Measurements from ENCODE around the gene CCDC192. TPM values are rescaled to one million over a fixed set of nuclear protein-coding genes. Genes with fewer than 3 reads are reported as not detected.

The CCDC192 gene
- total RNA-seq, 1 experiment from 2014 or later = 0.52 TPM

GRCh38 chr5:127893232-127893631, 190.0 kb downstream of the CCDC192 start (continued):
- TF ChIP-seq, protein P1, sequence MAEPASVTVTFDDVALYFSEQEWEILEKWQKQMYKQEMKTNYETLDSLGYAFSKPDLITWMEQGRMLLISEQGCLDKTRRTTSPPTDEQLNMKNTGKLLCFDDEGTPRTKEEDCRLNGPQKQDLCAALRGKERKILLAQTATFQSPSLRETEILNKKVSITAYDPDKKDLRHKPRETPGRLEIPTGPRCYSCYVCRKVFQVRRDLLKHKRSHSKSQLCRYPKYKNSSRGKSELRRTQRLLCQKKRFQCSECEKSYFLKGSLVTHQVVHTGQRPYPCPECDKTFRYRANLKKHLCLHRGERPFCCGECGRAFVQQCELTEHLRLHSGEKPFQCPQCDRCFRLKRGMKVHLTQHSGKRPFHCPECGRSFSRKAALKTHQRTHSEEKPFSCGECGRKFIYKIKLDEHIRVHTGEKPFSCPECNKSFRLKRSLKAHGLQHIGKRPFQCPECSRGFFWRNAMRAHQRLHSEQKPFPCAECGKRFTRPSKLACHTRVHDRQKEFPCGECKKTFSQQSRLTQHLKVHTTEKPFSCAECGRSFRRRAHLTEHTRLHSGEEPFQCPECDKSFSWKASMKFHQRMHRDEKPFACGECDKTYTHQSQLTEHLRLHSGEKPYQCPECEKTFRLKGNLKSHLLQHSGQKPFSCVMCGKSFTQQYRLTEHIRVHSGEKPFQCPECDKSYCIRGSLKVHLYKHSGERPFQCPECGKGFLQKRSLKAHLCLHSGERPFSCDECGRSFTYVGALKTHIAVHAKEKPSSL (CRISPR knock-in tag; conservative IDR thresholded peaks at IDR 0.05) = no peak
- TF ChIP-seq, protein P2, sequence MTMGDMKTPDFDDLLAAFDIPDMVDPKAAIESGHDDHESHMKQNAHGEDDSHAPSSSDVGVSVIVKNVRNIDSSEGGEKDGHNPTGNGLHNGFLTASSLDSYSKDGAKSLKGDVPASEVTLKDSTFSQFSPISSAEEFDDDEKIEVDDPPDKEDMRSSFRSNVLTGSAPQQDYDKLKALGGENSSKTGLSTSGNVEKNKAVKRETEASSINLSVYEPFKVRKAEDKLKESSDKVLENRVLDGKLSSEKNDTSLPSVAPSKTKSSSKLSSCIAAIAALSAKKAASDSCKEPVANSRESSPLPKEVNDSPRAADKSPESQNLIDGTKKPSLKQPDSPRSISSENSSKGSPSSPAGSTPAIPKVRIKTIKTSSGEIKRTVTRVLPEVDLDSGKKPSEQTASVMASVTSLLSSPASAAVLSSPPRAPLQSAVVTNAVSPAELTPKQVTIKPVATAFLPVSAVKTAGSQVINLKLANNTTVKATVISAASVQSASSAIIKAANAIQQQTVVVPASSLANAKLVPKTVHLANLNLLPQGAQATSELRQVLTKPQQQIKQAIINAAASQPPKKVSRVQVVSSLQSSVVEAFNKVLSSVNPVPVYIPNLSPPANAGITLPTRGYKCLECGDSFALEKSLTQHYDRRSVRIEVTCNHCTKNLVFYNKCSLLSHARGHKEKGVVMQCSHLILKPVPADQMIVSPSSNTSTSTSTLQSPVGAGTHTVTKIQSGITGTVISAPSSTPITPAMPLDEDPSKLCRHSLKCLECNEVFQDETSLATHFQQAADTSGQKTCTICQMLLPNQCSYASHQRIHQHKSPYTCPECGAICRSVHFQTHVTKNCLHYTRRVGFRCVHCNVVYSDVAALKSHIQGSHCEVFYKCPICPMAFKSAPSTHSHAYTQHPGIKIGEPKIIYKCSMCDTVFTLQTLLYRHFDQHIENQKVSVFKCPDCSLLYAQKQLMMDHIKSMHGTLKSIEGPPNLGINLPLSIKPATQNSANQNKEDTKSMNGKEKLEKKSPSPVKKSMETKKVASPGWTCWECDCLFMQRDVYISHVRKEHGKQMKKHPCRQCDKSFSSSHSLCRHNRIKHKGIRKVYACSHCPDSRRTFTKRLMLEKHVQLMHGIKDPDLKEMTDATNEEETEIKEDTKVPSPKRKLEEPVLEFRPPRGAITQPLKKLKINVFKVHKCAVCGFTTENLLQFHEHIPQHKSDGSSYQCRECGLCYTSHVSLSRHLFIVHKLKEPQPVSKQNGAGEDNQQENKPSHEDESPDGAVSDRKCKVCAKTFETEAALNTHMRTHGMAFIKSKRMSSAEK (CRISPR knock-in tag; IDR thresholded peaks at IDR 0.05; ENCODE audit: borderline replicate concordance) = no peak
- TF ChIP-seq, protein P3, sequence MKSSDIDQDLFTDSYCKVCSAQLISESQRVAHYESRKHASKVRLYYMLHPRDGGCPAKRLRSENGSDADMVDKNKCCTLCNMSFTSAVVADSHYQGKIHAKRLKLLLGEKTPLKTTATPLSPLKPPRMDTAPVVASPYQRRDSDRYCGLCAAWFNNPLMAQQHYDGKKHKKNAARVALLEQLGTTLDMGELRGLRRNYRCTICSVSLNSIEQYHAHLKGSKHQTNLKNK (CRISPR knock-in tag; IDR thresholded peaks at IDR 0.05) = no peak
- no peak for TF ChIP-seq ZNF396 (CRISPR knock-in tag; IDR thresholded peaks at IDR 0.05; ENCODE audit: borderline replicate concordance)

DNA sequence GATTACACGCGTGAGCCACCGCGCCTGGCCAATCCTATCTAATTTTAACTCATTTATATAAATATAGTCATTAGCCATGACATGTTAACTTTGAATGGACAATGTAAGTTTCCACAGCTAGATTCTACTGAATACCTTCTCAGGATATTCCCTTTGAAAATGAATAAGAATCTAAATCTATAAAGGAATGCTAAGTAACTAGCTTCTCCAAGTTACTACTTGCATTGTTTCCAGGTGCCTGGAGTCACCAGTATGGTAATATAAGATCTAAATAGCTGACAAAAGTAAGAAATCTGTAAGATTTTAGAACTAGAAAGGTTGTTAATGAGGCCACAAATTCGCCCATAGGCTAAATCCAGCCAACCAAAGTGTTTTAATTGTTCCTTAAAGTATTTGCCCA, 191.3 kb downstream of the CCDC192 start:
- CTCF ChIA-PET = interaction anchor here (0.9 kb wide), 1 partner anchor 16 kb away, joined by 4 read pairs; no protein-coding TSS in a partner anchor
- no peaks in the 10 kb centered on the region for H3K27me3 Mint-ChIP-seq (ENCODE audit: low read depth)
- H3K27ac Mint-ChIP-seq = no peak overlapping the region
- 0 out of 2 replicates have a peak, but pooled peaks cover 4% of the 10 kb centered on the region for H3K4me1 Mint-ChIP-seq
- no peak overlapping the region for H3K4me3 Mint-ChIP-seq
- POLR2A ChIA-PET = no interaction called here
- DNase-seq (ENCODE audit: low spot score) (no peak), ATAC-seq (no peak)
- H3K36me3 Mint-ChIP-seq = no peaks in the 10 kb centered on the region
- no peak for TF ChIP-seq SP1 (CRISPR knock-in tag; conservative IDR thresholded peaks at IDR 0.05)
- TF ChIP-seq, protein P4, sequence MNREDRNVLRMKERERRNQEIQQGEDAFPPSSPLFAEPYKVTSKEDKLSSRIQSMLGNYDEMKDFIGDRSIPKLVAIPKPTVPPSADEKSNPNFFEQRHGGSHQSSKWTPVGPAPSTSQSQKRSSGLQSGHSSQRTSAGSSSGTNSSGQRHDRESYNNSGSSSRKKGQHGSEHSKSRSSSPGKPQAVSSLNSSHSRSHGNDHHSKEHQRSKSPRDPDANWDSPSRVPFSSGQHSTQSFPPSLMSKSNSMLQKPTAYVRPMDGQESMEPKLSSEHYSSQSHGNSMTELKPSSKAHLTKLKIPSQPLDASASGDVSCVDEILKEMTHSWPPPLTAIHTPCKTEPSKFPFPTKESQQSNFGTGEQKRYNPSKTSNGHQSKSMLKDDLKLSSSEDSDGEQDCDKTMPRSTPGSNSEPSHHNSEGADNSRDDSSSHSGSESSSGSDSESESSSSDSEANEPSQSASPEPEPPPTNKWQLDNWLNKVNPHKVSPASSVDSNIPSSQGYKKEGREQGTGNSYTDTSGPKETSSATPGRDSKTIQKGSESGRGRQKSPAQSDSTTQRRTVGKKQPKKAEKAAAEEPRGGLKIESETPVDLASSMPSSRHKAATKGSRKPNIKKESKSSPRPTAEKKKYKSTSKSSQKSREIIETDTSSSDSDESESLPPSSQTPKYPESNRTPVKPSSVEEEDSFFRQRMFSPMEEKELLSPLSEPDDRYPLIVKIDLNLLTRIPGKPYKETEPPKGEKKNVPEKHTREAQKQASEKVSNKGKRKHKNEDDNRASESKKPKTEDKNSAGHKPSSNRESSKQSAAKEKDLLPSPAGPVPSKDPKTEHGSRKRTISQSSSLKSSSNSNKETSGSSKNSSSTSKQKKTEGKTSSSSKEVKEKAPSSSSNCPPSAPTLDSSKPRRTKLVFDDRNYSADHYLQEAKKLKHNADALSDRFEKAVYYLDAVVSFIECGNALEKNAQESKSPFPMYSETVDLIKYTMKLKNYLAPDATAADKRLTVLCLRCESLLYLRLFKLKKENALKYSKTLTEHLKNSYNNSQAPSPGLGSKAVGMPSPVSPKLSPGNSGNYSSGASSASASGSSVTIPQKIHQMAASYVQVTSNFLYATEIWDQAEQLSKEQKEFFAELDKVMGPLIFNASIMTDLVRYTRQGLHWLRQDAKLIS (CRISPR knock-in tag; IDR thresholded peaks at IDR 0.05; ENCODE audit: borderline replicate concordance) = no peak
- TF ChIP-seq E2F1 (CRISPR knock-in tag; IDR thresholded peaks at IDR 0.05) = no peak
- no peak for TF ChIP-seq ZNF671 (CRISPR knock-in tag; IDR thresholded peaks at IDR 0.05)
- TF ChIP-seq TEAD4 (CRISPR knock-in tag; IDR thresholded peaks at IDR 0.05) = no peak
- TF ChIP-seq, protein P5, sequence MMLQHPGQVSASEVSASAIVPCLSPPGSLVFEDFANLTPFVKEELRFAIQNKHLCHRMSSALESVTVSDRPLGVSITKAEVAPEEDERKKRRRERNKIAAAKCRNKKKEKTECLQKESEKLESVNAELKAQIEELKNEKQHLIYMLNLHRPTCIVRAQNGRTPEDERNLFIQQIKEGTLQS (CRISPR knock-in tag; conservative IDR thresholded peaks at IDR 0.05) = no peak
- TF ChIP-seq GABPB1 (CRISPR knock-in tag; IDR thresholded peaks at IDR 0.05) = no peak
- no peaks in the 10 kb centered on the region for H3K9me3 Mint-ChIP-seq

Measured in WTC11 (cell line).